Naive B cell (primary cell): ENCODE results near the gene RBL1. TPM values are rescaled to one million over a fixed set of nuclear protein-coding genes. Genes with fewer than 3 reads are reported as not detected.
"Not testable (repeated sequence)": the region's sequence is repeated elsewhere in the genome, so short reads cannot be mapped to it uniquely, and the experiment has no call there.

Experiments
- ATAC-seq, 2 donors: fragments of 150-1000 bp; cut with Tn5 transposase; 2 replicates each; pipeline ENCODE4 v1.10.0; 2021; ENCODE audit warnings: low read depth in 2 of 2, mild to moderate bottlenecking in 2 of 2, moderate library complexity in 2 of 2
- DNase-seq: peaks from one replicate; pipeline ENCODE4 v3.0.0; 2022
- H3K27ac Mint-ChIP-seq, 6 donors: one replicate each; pipeline ENCODE4 v1.8.0; 2020 to 2022; ENCODE audit warnings: mild to moderate bottlenecking in 6 of 6, mixed read lengths in 6 of 6, moderate library complexity in 5 of 6, inconsistent platforms in 2 of 6
- H3K27me3 Mint-ChIP-seq, 3 donors: one replicate each; pipeline ENCODE4 v1.8.0; 2021 to 2022; ENCODE audit warnings: mixed read lengths in 3 of 3, mild to moderate bottlenecking in 1 of 3
- H3K36me3 Mint-ChIP-seq, 2 donors: one replicate each; pipeline ENCODE4 v1.8.0; 2020 to 2022; ENCODE audit warnings: mixed read lengths in 2 of 2, inconsistent platforms in 1 of 2, mild to moderate bottlenecking in 1 of 2
- H3K4me1 Mint-ChIP-seq, 3 donors: one replicate each; pipeline ENCODE4 v1.8.0; 2020 to 2022; ENCODE audit warnings: mixed read lengths in 3 of 3, inconsistent platforms in 1 of 3, mild to moderate bottlenecking in 1 of 3, moderate library complexity in 1 of 3
- H3K4me3 Mint-ChIP-seq, 8 donors: one replicate each; pipeline ENCODE4 v1.8.0; 2020 to 2022; ENCODE audit warnings: mild to moderate bottlenecking in 8 of 8, mixed read lengths in 8 of 8, moderate library complexity in 8 of 8, inconsistent platforms in 2 of 8
- H3K9me3 Mint-ChIP-seq, 7 donors: one replicate each; pipeline ENCODE4 v1.8.0; 2020 to 2022; ENCODE audit warnings: mixed read lengths in 7 of 7, mild to moderate bottlenecking in 5 of 7, inconsistent platforms in 2 of 7, moderate library complexity in 1 of 7
- polyA plus RNA-seq, 6 donors: library from polyadenylated mRNA; unstranded; fragments of 300-500 nt; fragmentation: Illumina TruSeq; gene quantifications; one replicate each; pipeline ENCODE4 v1.2.3, GENCODE V29; 2021; ENCODE audit warnings: low read depth in 6 of 6

RBL1 gene
- polyA plus RNA-seq, 6 donors from 2014 or later = 3.3 to 15.4 (median 7.0) TPM

DNA sequence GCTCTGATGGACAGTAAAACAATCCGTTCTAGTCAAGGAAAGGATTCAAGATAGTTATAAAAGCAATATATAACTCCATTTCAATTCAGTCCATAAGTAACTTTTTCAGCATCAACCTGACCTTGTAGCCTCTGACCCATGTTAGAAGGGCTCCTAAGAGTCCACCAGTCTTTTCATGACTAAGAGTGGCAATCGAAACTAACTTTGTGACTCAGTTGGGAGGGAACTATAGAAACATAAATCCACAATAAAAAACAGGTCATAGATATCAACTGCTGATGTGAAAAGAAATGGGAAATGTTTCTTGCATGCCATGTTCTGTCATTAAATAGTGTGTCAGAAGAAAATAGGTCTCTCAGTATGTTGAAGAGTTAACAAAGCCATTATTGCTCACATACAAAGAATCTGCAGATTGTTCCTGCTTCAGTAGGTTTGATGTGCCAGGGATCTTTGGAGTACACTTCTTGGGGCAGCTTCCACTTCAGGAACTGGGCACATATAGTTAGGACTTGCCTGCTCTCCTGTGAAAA is 16.2 kb upstream of the RBL1 start:
- Mint-ChIP-seq H3K36me3 (no peaks in the 10 kb centered on the region), H3K9me3 (no peaks in the 10 kb centered on the region), H3K4me3 (no peak overlapping the region), H3K4me1 (no peaks in the 10 kb centered on the region), H3K27me3 (no peaks in the 10 kb centered on the region), H3K27ac (peak overlapping the region in 1 of 6 donors; percentile 38)
- no peak for ATAC-seq
- no peak for DNase-seq

DNA sequence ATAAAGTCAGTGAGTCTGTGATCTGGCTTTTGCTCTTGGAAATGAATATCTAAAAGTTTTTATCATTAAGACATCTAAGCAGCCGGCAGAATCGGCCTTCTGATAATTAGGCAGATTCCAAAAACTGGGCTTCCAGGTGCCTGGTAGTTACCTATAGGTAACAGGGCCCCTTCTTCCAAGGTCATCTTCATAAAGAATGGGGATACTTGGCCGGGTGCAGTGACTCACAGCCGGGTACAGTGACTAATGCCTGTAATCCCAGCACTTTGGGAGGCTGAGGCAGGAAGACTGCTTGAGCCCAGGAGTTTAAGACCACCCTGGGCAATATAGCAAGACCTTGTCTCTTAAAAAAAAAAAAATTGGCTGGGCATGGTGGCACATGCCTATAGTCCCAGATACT is 12.9 kb upstream of the RBL1 start:
- Mint-ChIP-seq H3K27ac (no peak overlapping the region), H3K4me3 (no peak overlapping the region), H3K4me1 (no peaks in the 10 kb centered on the region), H3K27me3 (no peaks in the 10 kb centered on the region), H3K36me3 (no peaks in the 10 kb centered on the region), H3K9me3 (no peaks in the 10 kb centered on the region)
- ATAC-seq = no peak
- no peak for DNase-seq

DNA sequence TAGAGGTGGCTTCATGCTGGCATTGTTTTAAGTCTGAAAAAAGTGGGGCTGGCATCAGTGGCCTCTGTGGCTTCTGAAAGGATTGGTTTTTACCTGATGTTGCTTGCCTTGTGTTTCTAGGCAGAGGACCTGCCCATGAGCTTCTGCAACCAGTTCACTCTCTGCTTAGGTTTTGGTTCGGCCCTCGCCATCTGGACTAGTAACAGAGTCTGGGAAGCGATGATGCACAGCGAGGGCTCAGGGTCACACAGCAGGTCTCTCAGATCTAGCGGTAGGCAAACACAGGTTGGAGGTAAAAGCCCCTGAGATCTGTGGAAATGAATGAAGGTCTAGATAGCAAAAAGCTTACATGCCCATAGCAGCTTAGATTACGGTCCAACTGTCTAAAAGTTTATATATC is 6.8 kb upstream of the RBL1 start:
- no peak overlapping the region for H3K4me3 Mint-ChIP-seq
- no peaks in the 10 kb centered on the region for H3K36me3 Mint-ChIP-seq
- ATAC-seq (no peak), DNase-seq (no peak)
- H3K27ac Mint-ChIP-seq = peak overlapping the region in 1 of 6 donors; percentile 29
- no peaks in the 10 kb centered on the region for H3K27me3 Mint-ChIP-seq
- H3K4me1 Mint-ChIP-seq = no peaks in the 10 kb centered on the region
- H3K9me3 Mint-ChIP-seq = no peaks in the 10 kb centered on the region

DNA sequence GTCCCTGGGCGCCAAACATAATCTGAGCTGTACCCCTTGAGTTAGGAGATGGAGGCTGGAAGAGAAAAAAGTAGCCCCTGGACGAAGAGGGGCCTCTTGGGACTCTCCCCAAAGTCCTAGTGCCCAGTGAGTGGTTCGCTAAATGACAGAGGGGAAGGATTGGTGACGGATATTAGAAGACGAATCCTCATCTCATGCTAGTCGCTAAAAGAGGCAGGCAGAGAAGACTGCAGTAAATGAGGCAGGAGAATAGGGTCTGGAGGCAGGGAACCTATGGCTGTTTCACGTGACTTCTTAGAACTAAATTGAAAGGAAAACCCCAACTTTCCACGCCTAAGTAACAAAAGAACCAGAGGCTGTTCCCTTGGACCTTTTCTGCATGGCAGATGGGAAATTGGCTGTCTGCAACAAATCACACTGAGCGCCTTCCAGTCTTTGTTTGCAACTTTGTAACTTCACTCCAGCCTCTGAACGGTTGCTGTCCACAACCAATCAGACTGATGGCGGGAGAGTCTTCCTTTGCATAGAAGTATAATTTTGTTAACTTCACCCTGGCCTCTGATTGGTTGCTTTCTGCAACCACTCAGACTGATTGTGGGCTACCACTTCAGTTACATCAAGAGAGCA is 731 bp upstream of the RBL1 start:
- peaks cover 24 to 36% (median 30%) of the 10 kb centered on the region in 3 donors for H3K4me1 Mint-ChIP-seq
- DNase-seq = no peak
- H3K9me3 Mint-ChIP-seq = no peaks in the 10 kb centered on the region
- ATAC-seq = no peak
- peak overlapping the region; percentile 98 to 100 (median 100) for H3K27ac Mint-ChIP-seq
- peaks cover 0 to 9% of the 10 kb centered on the region in 2 donors for H3K36me3 Mint-ChIP-seq
- no peaks in the 10 kb centered on the region for H3K27me3 Mint-ChIP-seq
- H3K4me3 Mint-ChIP-seq = peak overlapping the region; percentile 91 to 100 (median 99)

DNA sequence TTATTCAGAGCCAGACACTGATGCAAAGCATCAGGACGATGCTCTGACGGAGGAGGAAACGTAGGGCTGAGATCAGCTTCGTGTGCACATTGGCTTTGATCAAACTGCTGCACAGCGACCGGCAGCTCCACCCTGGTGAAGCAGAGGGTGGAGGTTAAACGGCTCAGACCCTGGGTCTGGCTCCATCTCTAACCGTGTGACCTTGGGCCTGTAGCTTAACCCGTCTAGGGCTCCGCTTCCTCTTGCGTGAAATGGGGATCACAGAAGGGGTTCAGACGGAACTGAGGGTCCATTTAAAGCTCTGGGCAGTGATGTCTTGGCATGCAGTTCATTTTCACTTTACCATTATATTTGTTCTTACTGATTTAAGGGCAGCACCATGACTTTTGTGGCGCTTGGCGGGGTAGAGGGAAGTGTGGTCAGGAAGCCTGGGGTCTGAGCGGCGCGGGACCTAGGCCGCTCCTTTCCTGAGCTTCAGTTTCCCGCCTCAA is 644 bp downstream of the RBL1 start:
- H3K4me1 Mint-ChIP-seq = peaks cover 24 to 36% (median 30%) of the 10 kb centered on the region in 3 donors
- peak overlapping the region; percentile 61 to 98 (median 80) for H3K27ac Mint-ChIP-seq
- peaks cover 0 to 9% of the 10 kb centered on the region in 2 donors for H3K36me3 Mint-ChIP-seq
- H3K9me3 Mint-ChIP-seq = no peaks in the 10 kb centered on the region
- peak; percentile 6 to 8 for ATAC-seq
- DNase-seq = no peak
- H3K27me3 Mint-ChIP-seq = no peaks in the 10 kb centered on the region
- H3K4me3 Mint-ChIP-seq = peak overlapping the region; percentile 91 to 100 (median 99)

GRCh38 chr20:37090407-37090806 is 5.4 kb downstream of the RBL1 start:
- ATAC-seq = no peak
- Mint-ChIP-seq H3K27me3 (no peaks in the 10 kb centered on the region), H3K36me3 (peaks cover 0 to 4% of the 10 kb centered on the region in 2 donors), H3K27ac (peak overlapping the region in 1 of 6 donors; percentile 21), H3K9me3 (no peaks in the 10 kb centered on the region), H3K4me3 (no peak overlapping the region), H3K4me1 (peaks cover 17 to 32% (median 30%) of the 10 kb centered on the region in 3 donors)
- DNase-seq = no peak

DNA sequence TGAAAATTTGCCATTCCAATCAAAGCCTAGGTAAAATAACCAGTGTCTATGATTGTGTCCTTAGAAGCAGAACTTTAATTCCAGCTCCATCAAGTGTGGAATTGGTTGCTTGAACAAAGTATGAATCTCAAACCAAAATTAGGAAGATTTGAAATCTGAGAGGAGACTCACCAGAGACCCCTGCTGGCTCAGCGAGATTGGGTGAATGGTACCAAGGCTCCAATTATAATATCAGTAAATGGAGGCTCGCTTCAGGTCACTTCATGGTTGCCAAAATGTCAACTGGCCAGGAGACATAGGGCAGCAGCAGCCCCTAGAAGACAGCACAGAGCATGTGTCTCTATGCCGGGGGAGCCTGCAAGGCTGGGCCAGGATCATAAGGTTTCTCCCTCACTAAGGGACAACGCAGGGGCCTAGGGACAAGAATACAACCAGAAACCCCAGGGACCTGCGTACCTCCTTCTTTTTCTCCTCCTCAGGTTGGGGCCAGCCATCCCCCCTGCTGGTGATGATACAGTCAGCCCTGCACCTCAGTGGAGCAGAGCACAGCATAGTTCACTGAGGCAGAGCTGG is 14.0 kb downstream of the RBL1 start:
- H3K4me3 Mint-ChIP-seq = no peak overlapping the region
- peaks cover 4 to 15% (median 8%) of the 10 kb centered on the region in 3 donors for H3K4me1 Mint-ChIP-seq
- H3K36me3 Mint-ChIP-seq = no peaks in the 10 kb centered on the region
- peak overlapping the region in 2 of 6 donors; percentile 40 to 59 for H3K27ac Mint-ChIP-seq
- no peaks in the 10 kb centered on the region for H3K9me3 Mint-ChIP-seq
- ATAC-seq (no peak), DNase-seq (peak; percentile 4)
- no peaks in the 10 kb centered on the region for H3K27me3 Mint-ChIP-seq

DNA sequence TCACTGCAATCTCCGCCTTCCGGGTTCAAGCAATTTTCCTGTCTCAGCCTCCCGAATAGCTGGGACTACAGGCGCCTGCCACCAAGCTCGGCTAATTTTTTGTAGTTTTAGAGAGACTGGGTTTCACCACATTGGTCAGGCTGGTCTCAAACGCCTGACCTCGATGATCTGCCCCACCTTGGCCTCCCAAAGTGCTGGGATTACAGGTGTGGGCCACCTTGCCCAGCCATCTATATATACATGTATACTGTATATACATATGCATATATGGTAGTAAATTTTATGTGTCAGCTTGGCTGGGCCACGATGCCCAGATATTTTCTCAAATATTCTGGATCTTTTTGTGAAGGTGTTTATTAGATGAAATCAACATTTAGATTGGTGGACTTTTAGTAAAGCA is 18.8 kb downstream of the RBL1 start:
- ATAC-seq (no peak), DNase-seq (no peak)
- H3K27ac Mint-ChIP-seq = no peak overlapping the region
- H3K4me1 Mint-ChIP-seq = peaks cover 4 to 14% (median 9%) of the 10 kb centered on the region in 3 donors
- H3K9me3 Mint-ChIP-seq = peaks cover 0 to 7% (median 2%) of the 10 kb centered on the region in 7 donors
- H3K4me3 Mint-ChIP-seq = no peak overlapping the region
- H3K27me3 Mint-ChIP-seq = no peaks in the 10 kb centered on the region
- peaks cover 0 to 11% of the 10 kb centered on the region in 2 donors for H3K36me3 Mint-ChIP-seq

- no peak for ATAC-seq
- H3K27ac Mint-ChIP-seq = no peak overlapping the region
Observed at GRCh38 chr20:37075932-37076685, 19.7 kb downstream of the RBL1 start.

DNA sequence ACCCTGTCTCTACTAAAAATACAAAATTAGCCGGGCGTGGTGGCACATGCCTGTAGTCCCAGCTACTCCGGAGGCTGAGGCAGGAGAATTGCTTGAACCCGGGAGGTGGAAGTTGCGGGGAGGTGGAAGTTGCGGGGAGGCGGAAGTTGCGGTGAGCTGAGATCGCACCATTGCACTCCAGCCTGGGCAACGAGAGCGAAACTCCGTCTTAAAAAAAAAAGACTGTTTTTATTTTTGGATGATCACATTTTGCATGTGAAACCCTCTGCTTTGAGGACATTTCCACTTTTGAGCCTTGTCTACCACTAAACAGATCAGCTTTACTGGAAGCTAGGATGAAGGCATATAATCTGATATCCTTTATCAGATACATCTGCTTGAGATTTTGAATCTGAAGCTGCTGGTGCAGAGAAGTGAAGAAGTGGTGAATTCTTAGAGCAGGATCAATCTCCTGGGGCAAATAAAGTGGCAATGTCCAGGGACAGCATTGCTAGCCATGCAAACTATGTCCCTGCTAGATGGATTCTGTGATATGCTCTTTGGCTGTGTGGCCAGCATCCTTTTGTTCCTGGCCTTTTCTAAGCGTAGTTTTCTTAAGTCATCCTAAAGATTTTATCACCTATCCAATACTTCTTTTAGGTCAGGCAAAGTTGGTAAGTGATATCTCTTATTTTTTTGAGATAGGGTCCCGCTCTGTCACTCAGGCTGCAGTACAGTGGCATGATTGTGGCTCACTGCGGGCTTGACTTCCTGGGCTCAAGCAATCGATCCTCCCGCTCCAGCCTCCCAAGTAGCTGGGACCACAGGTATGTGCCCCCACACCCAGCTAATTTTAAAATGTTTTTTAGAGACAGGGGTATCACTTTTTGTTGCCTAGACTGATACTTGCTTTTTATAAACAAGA is 23.3 kb downstream of the RBL1 start:
- Mint-ChIP-seq H3K4me3 (peak overlapping the region in 1 of 8 donors; percentile 15), H3K9me3 (peaks cover 0 to 7% (median 2%) of the 10 kb centered on the region in 7 donors), H3K36me3 (peaks cover 0 to 11% of the 10 kb centered on the region in 2 donors), H3K4me1 (peaks cover 4 to 14% (median 10%) of the 10 kb centered on the region in 3 donors), H3K27me3 (no peaks in the 10 kb centered on the region), H3K27ac (peak overlapping the region in 2 of 6 donors; percentile 31 to 90)
- DNase-seq (no peak), ATAC-seq (no peak)

More at GRCh38 chr20:37075932-37076685, 19.7 kb downstream of the RBL1 start:
- H3K9me3 Mint-ChIP-seq = peaks cover 0 to 7% (median 2%) of the 10 kb centered on the region in 7 donors
- no peak overlapping the region for H3K4me3 Mint-ChIP-seq
- peaks cover 7 to 14% (median 10%) of the 10 kb centered on the region in 3 donors for H3K4me1 Mint-ChIP-seq
- no peak for DNase-seq
- peaks cover 0 to 11% of the 10 kb centered on the region in 2 donors for H3K36me3 Mint-ChIP-seq
- no peaks in the 10 kb centered on the region for H3K27me3 Mint-ChIP-seq

DNA sequence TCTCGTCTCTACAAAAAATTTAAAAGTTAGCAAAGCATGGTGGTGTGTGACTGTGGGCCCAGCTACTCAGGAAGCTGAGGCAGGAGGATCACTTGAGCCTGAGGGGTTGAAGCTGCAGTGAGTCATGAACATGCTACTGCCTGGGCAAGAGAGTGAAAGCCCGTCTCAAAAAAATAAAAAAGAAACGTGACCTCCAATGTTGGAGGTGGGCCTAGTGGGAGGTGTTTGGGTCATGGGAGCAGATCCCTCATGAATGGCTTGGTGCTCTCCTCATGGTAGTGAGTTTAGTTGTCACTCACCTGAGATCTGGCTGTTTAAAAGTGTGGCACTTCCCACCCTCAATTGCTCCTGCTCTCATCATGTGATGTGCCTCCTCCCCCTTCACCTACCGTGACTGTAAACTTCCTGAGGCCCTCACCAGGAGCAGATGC is 24.3 kb downstream of the RBL1 start:
- H3K27me3 Mint-ChIP-seq = no peaks in the 10 kb centered on the region
- H3K27ac Mint-ChIP-seq = peak overlapping the region in 3 of 6 donors; percentile 67 to 90 (median 70)
- DNase-seq = no peak
- H3K4me1 Mint-ChIP-seq = peaks cover 4 to 14% (median 10%) of the 10 kb centered on the region in 3 donors
- no peak for ATAC-seq
- peaks cover 0 to 7% (median 2%) of the 10 kb centered on the region in 7 donors for H3K9me3 Mint-ChIP-seq
- peak overlapping the region in 1 of 8 donors; percentile 25 for H3K4me3 Mint-ChIP-seq
- peaks cover 0 to 13% of the 10 kb centered on the region in 2 donors for H3K36me3 Mint-ChIP-seq

GRCh38 chr20:37069563-37069962 is 26.2 kb downstream of the RBL1 start:
- not testable (repeated sequence) for H3K4me3 Mint-ChIP-seq, DNase-seq, H3K27me3 Mint-ChIP-seq, H3K9me3 Mint-ChIP-seq, ATAC-seq, H3K27ac Mint-ChIP-seq
- peaks cover 4 to 14% (median 10%) of the 10 kb centered on the region in 3 donors for H3K4me1 Mint-ChIP-seq
- peaks cover 0 to 14% of the 10 kb centered on the region in 2 donors for H3K36me3 Mint-ChIP-seq
